GM18907 (cell line): ENCODE results near the gene NRG3.

Experiments used
- ATAC-seq: cut with Tn5 transposase; IDR thresholded peaks from one replicate; pipeline ENCODE4 v1.9.1; 2021; ENCODE audit warnings: mild to moderate bottlenecking, moderate library complexity; ENCODE audit not compliant: unreplicated experiment

Gene NRG3

GRCh38 chr10:82377608-82378007 lies 502.6 kb downstream of the NRG3 start:
- no peak for ATAC-seq

DNA sequence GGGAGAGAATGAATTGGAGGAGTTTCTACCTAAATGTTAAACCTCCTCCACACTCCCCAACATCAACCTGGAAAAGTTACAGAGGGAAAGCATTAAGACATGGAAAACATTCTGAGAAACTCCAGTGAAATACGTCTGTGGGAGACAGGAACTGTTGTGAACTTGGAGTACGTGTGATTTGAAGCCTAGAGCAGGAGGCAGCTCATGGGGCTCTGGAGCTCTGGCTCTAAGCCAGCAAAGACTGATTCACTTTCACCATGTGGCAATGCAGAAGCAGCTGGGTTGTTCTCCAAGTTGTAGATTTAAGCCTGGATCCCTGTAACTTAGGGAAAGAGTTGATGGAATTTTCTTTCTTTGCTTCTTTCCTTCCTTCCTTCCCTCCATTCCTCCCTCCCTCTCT lies 503.2 kb downstream of the NRG3 start:
- ATAC-seq = no peak

- no peak for ATAC-seq
These were observed 508.4 kb downstream of the NRG3 start for GRCh38 chr10:82383350-82383749.

DNA sequence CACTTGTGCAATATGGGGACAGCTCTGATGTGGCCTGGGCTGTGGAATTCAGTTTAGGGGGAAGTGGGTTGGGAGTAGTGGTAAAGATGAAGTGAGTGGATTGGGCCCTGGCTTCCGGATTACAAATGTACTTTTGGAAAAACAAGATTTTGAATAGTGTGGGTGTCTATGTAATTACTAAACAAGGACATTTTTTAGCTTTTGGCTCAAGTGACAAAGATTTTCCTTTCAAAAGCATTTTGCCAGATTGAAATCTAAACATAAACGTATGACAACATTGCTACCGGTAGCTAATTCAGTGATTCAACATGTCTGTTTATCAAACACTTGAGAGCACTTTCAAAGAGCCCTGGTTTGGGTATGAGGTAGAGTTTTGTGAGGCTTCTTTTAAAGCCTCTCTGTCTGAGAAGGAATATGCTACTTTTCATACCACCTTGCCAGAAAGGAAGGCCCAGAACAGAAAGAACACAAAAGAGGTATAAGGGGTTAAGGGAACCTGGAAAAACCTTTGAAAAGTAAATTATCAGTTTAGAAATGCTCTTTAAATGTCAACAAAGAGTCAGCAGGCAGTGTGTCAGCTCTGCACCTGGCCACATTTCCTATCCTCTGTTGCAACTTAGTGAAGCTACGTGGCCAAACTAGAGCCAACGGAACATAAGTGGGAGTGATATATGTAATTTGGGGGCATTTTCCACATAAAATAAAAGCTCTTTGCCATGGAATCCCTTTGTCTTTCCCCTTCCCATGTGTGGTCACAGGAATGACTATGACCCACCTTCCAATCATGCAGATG lies 516.1 kb downstream of the NRG3 start:
- ATAC-seq = no peak

DNA sequence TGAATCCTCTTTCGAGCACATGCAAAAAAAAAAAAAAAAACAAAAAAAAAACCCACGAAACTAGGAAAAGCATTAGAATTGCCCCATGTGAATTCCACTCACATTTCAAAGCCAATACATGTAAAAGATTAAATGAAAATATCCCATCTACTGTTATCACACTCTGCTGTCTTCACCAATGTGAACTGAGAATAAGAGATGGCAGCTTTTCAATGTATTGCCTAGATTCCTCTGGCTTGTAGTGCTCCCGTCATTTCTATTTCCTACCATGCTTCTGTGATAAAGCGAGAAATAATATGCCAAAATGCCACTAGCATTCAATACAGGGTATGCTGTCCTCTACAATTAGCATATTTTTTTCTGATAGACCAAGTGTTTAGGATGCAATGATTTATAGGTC lies 517.0 kb downstream of the NRG3 start:
- ATAC-seq = no peak

DNA sequence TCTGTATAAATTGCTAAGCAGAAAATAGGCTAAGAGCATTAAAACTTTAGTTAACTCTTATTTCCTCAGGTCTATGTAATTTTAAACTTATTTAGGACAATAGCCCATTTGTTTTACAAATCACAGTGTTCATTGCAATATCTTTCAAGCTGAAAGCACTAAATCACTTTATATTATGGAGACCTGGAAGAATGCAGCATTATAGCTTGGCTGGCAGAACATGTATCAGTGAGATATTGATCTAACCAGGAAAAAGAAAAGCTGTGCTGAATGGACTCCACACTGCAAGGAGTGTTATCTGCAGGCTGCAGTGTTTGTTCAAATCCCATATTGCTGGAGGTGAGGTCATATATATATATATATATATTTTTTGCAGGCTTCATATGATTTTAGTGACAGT lies 517.5 kb downstream of the NRG3 start:
- ATAC-seq = no peak

GRCh38 chr10:82394122-82394521 lies 519.1 kb downstream of the NRG3 start:
- no peak for ATAC-seq

GRCh38 chr10:82394987-82395386 lies 520.0 kb downstream of the NRG3 start:
- no peak for ATAC-seq

- ATAC-seq = no peak
These were observed 521.9 kb downstream of the NRG3 start for GRCh38 chr10:82396886-82397285.

DNA sequence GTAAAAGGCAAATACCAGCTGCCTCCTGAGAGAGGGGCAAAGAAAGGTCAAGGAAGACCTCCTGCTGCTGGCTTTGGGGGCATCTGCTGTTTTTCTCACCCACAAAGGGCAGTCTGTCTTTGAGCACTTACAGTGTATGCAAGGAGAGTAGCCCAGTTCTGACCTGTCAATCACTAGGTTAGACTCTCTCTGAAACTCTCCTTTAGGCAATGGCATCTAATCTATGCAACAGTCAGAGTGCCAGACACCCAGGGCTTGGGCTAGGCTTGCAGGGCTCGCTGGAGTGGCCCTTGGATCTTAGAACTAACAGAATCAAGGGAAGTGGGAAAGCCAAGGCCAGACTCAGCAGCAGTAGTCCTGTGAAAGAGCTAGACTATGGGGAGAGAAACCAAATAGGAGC lies 522.9 kb downstream of the NRG3 start:
- no peak for ATAC-seq

DNA sequence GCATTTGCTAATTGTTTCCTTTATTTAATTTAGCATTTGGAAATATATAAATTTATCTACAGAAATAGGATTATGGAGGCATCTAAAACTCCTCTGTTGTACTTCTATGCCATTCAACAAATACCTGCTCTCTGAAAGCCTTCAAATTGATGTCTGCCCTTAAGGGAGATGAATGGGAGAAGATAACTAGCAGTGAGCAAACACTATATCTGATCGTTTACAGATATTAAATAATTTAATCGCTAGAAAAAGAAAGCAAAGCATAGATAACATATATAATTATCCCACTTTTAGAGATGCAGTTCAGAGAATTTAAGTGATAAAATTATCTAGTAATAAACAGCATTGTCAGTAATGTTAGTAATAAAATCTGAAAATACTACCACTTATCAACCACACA lies 524.9 kb downstream of the NRG3 start:
- ATAC-seq = no peak

DNA sequence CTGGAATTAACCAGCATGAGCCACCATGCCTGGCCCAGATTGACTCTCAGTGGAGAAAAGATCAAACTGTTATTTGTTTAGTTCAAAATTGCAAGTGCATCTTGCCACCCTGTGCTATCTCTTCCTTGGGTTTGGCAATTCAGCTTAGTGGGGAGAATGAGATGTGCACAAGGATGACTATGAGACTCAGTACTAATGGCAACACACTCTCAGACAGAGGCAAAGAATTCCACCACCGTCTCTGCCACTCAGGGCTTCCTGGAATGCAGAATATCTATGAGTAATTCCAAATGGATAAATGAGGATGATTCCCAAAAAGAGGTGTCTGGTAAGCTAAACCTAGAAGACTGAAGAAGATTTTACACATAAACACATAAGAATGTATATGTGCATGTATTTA lies 525.8 kb downstream of the NRG3 start:
- ATAC-seq = no peak

- no peak for ATAC-seq
These were observed 528.0 kb downstream of the NRG3 start for GRCh38 chr10:82402906-82403401.

DNA sequence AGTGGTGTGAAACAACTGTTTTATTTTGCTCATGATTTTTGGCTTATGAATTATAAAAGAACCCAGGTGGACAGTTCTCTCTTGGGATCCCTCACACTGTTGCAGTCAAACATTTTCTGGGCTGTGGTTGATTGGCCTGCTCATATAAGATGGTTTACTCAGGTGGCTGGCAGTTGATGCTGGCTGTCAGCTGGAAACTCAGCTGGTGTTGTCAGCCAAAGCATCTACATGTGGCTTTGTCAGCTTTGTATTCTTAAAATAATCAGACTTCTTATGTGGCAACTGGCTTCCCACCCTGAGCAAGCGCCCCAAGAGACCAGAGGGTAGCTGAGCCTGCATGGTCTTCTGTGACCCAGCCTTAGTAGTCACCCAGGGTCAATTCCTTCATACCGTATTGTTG lies 534.7 kb downstream of the NRG3 start:
- ATAC-seq = no peak

GRCh38 chr10:82411416-82411815 lies 536.4 kb downstream of the NRG3 start:
- no peak for ATAC-seq

DNA sequence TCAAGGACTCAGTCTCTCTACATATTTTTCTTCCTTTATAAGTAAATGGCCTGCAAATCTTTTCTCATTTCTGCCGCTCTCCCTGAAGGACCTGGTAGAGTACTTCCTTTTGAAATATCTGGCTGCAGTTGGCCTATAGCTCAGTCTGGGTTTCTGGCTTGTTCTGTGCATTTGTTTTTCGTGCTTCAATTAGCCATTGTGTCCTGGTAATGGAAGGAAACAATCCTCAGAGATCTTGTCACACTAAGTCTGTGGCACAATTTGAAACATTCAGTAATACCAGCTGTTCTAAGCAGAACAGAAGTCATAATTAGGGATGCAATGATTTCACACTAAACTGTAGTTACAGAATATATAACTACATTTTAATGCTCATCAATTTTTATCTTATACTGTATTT lies 545.0 kb downstream of the NRG3 start:
- no peak for ATAC-seq

DNA sequence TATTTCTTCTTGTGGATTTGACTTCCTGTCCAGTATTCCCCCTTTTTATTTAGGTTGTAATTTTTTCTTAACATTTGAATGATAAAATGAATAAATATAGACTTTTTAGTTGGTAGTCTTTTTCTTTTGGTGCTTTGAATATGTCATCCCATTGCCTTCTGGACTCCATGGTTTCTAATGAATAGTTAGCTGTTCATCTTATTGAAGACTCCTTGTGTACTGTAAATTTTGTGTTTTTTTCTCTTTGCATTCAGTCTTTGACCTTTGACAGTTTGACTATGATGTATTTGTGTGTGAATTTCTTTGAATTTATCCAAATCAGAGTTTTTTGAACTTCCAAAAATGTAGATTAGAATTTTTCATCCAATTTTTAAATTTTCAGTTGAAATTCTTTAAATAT lies 554.3 kb downstream of the NRG3 start:
- no peak for ATAC-seq

- no peak for ATAC-seq
These were observed 563.3 kb downstream of the NRG3 start for GRCh38 chr10:82438277-82438676.

DNA sequence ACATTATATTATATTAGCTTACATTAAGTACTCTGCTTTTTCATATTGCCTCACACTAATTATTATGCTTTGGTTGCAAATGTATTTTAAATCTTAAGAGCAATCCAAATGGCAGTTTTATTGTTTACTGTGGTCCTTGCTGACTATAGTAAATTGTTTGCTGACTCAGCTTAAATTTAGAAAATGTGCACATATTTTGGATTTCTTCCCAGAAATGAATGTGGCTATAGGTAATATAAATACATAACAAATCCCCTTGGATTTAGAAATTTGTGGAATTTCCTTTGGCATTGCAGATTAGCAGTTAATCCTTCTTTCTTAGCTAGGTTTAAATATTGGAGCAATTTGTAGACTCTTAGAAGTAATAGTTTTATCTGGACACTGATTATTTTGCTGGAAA lies 565.8 kb downstream of the NRG3 start:
- ATAC-seq = no peak

DNA sequence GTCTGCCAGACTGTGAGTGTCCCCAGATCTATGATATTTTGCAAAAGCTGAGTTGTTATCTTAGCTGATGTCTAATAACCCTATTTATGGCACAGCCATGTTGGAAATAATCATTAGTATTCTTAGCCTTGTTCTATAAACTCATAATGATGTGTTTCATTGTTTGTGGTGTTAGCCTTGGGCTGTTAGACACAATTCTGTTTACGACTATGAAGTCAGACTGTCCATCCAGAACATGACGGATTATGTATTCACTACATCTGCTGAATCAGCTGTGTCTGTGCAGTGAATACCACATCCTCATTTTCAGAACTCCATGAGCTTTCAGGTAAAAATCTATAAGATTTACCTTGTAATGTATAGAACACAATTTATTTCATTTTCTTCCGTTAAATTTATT lies 577.1 kb downstream of the NRG3 start:
- no peak for ATAC-seq

DNA sequence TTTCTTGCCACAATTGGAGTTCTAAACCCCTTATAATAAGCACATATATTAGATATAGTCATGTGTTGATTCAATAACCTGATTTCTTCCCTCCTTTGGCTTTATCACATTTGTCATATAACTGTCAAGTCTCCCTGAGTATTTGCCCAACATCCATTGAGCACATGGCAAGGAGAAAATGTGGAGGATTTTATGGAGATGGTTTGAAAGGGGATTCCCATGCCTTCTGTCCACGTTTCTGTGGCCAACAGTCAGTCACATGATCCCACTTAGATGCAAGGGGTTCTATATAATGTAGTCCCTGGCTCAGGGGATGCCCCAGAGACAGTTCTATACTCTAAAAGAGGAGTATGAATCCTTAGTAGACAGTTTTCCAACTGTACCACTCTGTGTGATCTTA lies 577.7 kb downstream of the NRG3 start:
- no peak for ATAC-seq

DNA sequence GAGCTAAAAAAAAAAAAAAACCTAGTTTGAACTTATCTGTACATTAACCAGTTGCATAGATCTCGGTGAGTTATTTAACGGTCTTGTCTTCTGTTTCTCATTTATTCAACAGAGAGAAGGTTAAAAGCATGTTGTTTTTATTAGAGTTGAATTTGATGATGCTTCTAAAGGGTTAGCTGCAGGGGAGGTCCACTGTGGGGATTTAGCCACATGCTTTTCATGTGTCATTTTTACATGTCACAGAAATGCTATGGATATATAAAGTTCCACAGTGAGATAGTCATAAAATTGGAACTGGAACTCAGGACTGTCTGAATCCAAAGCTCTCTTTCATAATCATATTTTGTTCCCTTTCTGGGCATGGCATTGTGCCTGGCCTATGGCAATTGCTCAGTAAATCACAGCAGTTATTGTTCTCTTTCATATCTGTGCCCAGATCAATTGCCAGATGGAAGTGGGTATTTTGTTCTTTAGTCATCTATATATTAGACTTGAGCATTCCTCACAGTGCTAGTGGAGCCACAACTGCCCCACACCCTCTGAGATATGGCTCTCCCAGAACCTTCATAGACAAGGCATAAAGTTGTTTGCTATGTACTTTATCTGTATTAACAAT lies 578.8 kb downstream of the NRG3 start:
- no peak for ATAC-seq
